NCI-H748 treated with DMSO at 0.1 percent for 48 hours (cell line): ENCODE results near the gene COA1.
"Not testable (repeated sequence)": the region's sequence is repeated elsewhere in the genome, so short reads cannot be mapped to it uniquely, and the experiment has no call there.

ENCODE experiments used
- DNase-seq: peaks from one replicate; lab custom pipeline; 2025; lab: John Stamatoyannopoulos, UW

Gene COA1

GRCh38 chr7:43727003-43727402 lies 2.3 kb downstream of the COA1 start:
- DNase-seq: no peak

DNA sequence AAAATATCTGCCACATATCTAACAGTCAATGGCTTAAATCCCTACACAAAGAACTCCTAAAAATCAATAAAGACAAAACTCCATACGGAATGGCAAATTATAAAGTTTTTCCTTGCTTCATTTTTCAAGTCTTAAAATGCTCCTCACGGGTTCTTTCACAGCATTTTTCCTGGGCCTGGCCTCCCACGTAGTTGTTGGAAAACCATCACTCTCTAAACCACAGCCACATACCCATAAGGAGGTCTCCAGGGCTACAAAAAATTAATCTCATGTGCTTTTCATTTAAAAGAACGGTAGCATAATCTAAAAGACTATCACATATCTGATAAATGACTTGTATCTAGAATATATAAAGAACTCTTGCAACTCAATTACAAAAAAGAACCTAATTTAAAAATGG lies 2.9 kb downstream of the COA1 start:
- DNase-seq: no peak

- no peak for DNase-seq
These were observed 4.1 kb downstream of the COA1 start for GRCh38 chr7:43725251-43725650.

GRCh38 chr7:43723007-43723341 lies 6.3 kb downstream of the COA1 start:
- no peak for DNase-seq

GRCh38 chr7:43721193-43721806 lies 8.0 kb downstream of the COA1 start:
- DNase-seq: peak; percentile 31

- DNase-seq: no peak
These were observed 12.7 kb downstream of the COA1 start for GRCh38 chr7:43716598-43716997.

DNA sequence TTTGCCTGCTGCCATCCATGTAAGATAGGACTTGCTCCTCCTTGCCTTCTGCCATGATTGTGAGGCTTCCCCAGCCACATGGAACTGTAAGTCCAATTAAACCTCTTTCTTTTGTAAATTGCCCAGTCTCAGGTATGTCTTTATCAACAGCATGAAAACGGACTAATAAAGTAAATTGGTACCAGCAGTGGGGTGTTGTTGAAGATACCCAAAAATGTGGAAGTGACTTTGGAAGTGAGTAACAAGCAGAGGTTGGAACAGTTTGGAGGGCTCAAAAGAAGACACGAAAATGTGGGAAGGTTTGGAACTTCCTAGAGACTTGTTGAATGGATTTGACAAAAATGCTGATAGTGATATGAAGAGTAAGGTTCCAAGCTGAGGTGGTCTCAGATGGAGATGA lies 13.4 kb downstream of the COA1 start:
- DNase-seq: not testable (repeated sequence)

- no peak for DNase-seq
These were observed 17.8 kb downstream of the COA1 start for GRCh38 chr7:43711503-43711902.

- DNase-seq: not testable (repeated sequence)
These were observed 21.3 kb downstream of the COA1 start for GRCh38 chr7:43708055-43708454.

GRCh38 chr7:43703573-43703972 lies 25.8 kb downstream of the COA1 start:
- no peak for DNase-seq

DNA sequence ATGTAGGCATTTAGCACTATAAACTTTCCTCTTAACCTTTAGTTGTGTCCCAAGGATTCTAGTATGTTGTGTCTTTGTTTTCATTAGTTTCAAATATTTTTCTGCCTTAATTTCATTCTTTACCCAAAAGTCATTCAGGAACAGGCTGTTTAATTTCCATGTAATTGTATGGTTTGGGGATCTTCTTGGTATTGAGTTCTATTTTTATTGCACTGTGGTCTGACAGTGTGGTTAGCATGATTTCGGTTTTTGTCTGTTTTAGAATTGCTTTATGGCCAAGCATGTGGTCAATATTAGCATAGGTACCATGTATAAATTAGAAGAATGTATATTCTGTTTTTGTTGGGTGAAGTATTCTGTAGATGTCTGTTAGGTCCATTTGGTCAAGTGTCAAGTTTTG lies 26.3 kb downstream of the COA1 start:
- DNase-seq: no peak

DNA sequence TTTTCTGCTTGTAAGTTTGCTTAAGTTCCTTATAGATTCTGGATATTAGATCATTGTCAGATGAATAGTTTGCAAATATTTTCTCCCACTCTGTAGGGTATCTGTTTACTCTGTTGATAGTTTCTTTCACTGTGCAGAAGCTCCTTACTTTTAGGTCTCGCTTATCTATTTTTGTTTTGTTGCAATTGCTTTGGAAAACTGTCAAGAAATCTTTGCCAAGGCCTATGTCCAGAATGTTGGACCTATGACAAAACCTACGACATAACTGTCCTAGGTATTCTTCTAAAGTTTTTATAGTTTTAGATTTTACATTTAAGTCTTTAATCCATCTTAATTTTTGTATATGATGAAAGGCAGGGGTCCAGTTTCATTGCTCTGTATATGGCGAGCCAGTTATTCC lies 27.4 kb downstream of the COA1 start:
- no peak for DNase-seq

DNA sequence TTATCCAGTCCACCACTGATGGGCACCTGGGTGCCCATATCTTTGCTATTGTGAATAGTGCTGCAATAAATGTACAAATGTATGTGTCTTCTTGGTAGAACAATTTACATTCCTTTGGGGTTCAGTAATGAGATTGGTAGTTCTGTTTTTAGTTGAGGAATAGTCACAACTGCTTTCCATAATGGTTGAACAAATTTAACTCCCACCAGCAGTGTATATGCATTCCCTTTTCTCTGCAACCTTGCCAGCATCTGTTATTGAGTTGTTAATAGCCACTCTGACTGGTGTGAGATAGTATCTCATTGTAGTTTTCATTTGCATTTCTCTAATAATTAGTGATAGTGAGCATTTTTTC lies 27.8 kb downstream of the COA1 start:
- no peak for DNase-seq

DNA sequence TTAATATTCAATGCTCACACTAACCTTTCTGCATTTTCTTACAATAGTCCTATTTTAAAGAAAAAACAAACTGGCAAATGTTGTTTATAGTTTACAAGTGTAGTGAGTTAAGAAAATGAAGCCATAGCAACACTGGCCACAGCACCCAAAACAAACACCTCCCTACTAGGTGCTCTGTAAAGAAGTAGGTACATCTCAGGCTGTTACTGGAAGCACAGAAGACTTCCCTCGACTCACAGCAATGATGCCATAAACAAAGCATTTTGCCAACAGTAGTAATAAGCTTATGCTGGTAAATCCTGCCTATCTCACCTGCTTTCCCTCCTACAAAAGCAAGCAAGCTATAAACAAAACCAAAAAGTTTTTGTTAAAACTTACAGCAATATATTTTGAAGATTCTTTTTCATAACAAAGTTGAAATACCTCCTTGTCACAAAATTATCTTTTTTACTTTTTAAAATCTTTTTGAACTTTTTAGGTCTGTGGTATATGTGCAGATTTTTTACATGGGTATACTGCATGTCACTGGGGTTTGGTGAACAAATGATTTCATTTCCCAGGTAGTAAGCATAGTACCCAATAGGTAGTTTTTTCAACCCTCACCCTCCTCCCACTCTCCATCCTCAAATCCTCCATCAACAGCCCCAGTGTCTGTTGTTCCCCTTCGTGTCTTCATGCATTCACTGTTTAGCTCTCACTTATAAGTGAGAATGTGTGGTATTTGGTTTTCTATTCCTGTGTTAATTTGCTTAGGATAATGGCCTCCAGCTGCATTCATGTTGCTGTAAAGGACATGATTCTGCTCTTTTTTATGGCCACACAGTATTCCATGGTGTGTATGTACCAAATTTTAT lies 28.4 kb downstream of the COA1 start:
- DNase-seq: no peak

- DNase-seq: peak; percentile 27
These were observed 29.2 kb downstream of the COA1 start for GRCh38 chr7:43700059-43700501.

DNA sequence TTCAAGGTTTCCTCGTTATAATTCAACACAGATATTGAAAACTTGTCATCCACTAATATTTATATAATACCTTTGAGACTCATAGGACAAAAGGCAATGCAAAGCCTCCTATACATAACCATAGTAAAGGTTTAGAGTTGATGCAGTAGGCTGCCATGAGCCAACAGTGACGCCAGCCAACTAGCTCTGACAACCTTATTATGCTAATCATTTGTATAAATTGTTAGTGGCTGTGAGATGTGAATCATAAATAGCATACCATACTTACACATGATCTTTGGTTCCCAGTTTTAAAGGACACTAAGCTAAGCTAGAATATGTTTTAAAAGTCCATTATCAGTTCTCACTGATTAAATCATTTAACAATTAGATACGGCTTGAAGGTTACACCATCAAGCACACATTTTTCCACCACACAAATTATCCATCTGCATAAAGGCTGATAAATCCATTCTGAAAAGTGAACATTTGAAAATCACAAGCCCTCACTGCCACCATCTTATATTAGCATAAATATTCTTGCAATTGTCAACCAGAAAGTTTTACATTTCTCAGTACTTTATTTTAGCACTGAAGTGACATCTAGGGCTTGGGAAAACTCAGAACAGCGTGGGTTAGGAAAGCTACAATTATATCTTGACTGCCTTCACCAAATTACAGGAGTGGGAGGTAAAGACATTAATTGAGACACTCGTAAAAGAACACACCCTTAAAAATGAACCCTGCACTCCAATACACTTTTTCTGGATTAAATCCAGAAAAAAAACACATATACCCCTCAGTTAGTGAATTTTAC lies 30.7 kb downstream of the COA1 start:
- DNase-seq: no peak

DNA sequence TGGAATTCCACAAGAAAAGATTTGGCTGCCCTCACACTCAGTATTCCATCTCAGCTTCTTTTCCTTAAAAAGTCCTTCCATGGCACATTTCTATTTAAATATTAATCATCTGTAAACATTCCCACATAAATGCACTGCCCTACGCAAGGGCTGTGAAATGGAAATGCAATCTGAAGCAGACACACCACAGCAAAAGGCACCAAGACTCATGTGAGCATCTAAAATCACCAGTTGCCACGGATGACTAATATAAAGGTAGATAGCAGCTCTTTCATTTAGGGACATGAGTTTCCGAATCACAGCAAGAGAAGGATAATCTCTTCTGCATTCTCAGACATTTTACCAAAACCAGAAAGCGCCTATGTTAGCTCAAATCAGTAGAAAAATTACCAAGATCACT lies 31.6 kb downstream of the COA1 start:
- no peak for DNase-seq

DNA sequence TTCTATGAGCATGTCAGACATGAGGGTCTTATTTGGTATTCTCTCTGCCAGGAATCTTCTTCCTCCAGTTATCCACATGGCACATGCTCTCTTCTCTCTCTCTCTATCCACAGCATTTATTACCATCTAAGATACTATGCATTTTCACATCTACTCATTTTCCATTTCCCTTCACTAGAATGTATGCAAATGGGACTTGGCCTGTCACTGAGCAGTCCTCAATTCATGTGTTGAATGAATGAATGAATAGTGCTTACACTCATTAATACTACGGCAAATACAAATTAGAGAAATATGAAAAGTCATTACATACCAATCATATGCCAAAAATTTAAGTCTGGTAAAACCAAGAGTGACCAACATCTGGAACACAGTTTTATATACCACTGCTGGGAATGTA lies 34.0 kb downstream of the COA1 start:
- no peak for DNase-seq

DNA sequence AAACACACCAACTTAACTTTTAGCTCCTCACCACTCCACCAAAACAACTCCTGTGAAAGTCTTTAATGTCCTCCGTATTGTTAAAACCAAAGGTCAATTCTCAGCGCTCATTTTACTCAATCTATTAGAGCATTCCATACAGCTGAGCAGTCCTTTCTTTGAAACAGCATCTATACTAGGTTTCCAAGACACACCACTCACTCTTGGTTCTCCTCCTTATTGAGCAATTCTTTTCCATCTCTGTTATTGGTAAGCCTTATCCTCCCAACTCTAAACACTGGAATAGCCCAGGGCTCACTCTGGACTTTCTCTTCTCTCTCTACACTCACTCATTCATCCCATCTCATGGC lies 34.9 kb downstream of the COA1 start:
- DNase-seq: no peak

DNA sequence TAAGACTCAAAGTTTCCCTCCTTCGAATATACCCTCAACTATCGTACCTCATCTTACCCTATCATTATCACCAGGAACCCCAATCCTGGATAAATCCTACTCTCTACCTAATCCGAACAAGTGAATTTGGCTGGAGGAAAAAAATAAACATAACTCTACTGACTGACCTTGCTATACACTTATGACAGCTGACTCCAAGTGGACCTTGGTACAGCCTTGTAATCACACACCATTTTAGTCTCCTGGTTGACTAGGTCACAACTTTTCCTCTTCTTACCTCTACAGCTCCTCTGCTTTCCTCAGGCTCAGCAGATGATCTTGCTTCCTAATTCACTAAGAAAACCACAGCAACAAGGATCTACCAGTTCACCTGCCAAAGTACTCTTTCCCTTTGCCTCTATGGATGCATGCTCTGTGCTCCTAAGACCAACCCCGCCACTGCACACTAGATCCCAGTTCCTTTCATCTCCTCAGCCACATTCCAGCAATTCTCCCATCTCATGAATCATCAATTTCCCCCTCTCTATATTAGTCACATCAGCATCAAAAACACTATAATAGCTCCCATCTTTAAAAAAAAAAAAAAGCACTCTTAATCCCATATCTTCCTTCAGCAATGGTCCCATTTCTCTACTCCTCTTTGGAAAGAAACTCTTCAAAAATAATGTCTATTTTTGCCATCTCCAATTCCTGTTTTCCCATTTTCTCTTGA lies 35.5 kb downstream of the COA1 start:
- no peak for DNase-seq

DNA sequence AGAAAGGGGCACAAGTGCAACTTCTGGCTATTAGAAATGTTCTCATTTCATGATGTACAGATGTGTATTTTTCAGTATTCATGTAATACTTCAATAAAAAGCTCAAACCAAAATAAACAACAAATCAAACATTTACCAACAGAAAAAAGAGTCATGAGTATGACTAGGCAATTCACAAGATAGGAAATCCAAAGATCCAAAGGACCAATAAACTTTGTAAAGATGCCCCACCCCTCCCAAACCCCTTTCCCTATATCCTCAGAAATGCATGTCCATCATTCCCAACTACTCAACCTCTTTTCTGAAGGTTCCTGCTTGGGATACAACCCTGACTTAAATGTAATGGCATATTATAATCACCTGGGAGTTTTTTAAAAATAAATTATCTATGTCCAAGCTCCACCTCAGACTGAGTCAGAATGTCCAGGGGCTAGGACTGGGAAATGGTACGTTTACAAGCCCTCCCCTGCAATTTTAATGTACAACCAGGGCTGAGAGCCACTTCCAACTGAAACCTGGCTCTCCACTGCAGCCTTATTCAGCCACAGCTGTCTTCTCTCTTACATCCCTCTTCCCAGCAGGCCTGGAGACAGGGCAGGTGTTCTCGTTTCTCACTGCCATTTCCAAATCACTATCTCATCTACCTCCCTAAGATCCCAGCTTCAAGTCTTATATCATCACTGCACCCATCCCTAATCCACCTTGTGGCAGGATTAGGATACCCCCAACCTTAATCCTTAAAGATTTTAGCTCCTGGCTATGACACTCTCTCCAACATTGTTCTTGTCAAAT lies 36.5 kb downstream of the COA1 start:
- no peak for DNase-seq

DNA sequence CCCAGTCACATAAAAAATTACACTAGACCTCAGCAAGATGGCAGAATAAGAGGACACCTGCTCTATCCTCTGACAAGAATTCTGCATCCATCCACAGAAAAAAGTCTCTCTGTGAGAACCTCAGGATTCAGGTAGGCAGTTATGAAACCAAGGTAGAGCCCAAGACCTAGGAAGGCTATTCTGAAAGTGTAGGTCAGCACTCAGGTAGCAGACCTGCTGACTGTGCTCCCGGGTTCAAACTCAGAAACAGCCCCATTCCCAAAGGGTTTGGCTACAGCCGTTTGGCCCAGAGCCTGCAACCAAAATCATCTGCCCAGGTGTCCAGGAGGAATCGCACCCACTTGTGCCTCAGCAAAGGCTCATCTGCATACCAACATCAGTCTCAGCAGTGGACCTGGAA lies 37.7 kb downstream of the COA1 start:
- DNase-seq: no peak
